Measurements from ENCODE around the gene B9D1.

Gene B9D1

GRCh38 chr17:19335951-19336631, 26.4 kb downstream of the B9D1 start:
- no peaks in the 10 kb centered on the region for H3F3A ChIP-seq (ENCODE audit: insufficient read depth)
- H3K36me3 ChIP-seq (ENCODE audit: low read length) = no peaks in the 10 kb centered on the region
- no peaks in the 10 kb centered on the region for H3K9me3 ChIP-seq (ENCODE audit: insufficient read depth, low read length)
- TF ChIP-seq CTCF (IDR thresholded peaks at IDR 0.05; ENCODE audit: insufficient read depth, low read length, poor library complexity, severe bottlenecking) (no peak), EZH2phosphoT487 (conservative IDR thresholded peaks at IDR 0.05; ENCODE audit: low read length) (no peak)
- H3K79me2 ChIP-seq (ENCODE audit: insufficient read depth, low read length) = no peaks in the 10 kb centered on the region
- no peak overlapping the region for H3K27ac ChIP-seq (ENCODE audit: low read depth, low read length)
- no peak overlapping the region for H3K4me3 ChIP-seq (ENCODE audit: insufficient read depth, low read length, poor library complexity, severe bottlenecking)
- no peak overlapping the region for H2AFZ ChIP-seq (ENCODE audit: low read depth, low read length, severe bottlenecking)
- H3K27me3 ChIP-seq (ENCODE audit: low read length) = no peaks in the 10 kb centered on the region
- H4K20me1 ChIP-seq (ENCODE audit: low read depth, low read length) = no peaks in the 10 kb centered on the region
- no peak overlapping the region for H3K9ac ChIP-seq (ENCODE audit: low read length)
- H3K4me2 ChIP-seq (ENCODE audit: low read depth, low read length, poor library complexity, severe bottlenecking) = no peak overlapping the region
- no peaks in the 10 kb centered on the region for H3K9me2 ChIP-seq (replicated peaks; ENCODE audit: insufficient read depth, low read length)

- Histone ChIP-seq H3K79me2 (ENCODE audit: insufficient read depth, low read length) (no peaks in the 10 kb centered on the region), H3K9ac (ENCODE audit: low read length) (no peak overlapping the region), H3K4me2 (ENCODE audit: low read depth, low read length, poor library complexity, severe bottlenecking) (no peak overlapping the region), H3K36me3 (ENCODE audit: low read length) (no peaks in the 10 kb centered on the region), H2AFZ (ENCODE audit: low read depth, low read length, severe bottlenecking) (no peak overlapping the region), H4K20me1 (ENCODE audit: low read depth, low read length) (no peaks in the 10 kb centered on the region), H3K4me3 (ENCODE audit: insufficient read depth, low read length, poor library complexity, severe bottlenecking) (no peak overlapping the region), H3K9me2 (replicated peaks; ENCODE audit: insufficient read depth, low read length) (no peaks in the 10 kb centered on the region), H3K27ac (ENCODE audit: low read depth, low read length) (no peak overlapping the region), H3K27me3 (ENCODE audit: low read length) (no peaks in the 10 kb centered on the region), H3F3A (ENCODE audit: insufficient read depth) (no peaks in the 10 kb centered on the region), H3K9me3 (ENCODE audit: insufficient read depth, low read length) (no peaks in the 10 kb centered on the region)
- TF ChIP-seq CTCF (IDR thresholded peaks at IDR 0.05; ENCODE audit: insufficient read depth, low read length, poor library complexity, severe bottlenecking) = no peak
- TF ChIP-seq EZH2phosphoT487 (conservative IDR thresholded peaks at IDR 0.05; ENCODE audit: low read length) = no peak
Measured at GRCh38 chr17:19334331-19334730, 28.2 kb downstream of the B9D1 start.

- no peak overlapping the region for H3K9ac ChIP-seq (ENCODE audit: low read length)
- H2AFZ ChIP-seq (ENCODE audit: low read depth, low read length, severe bottlenecking) = no peak overlapping the region
- no peak overlapping the region for H3K27ac ChIP-seq (ENCODE audit: low read depth, low read length)
- H3K4me3 ChIP-seq (ENCODE audit: insufficient read depth, low read length, poor library complexity, severe bottlenecking) = no peak overlapping the region
- H4K20me1 ChIP-seq (ENCODE audit: low read depth, low read length) = no peaks in the 10 kb centered on the region
- H3K9me2 ChIP-seq (replicated peaks; ENCODE audit: insufficient read depth, low read length) = no peaks in the 10 kb centered on the region
- H3F3A ChIP-seq (ENCODE audit: insufficient read depth) = no peaks in the 10 kb centered on the region
- TF ChIP-seq CTCF (IDR thresholded peaks at IDR 0.05; ENCODE audit: insufficient read depth, low read length, poor library complexity, severe bottlenecking) (no peak), EZH2phosphoT487 (conservative IDR thresholded peaks at IDR 0.05; ENCODE audit: low read length) (no peak)
- H3K27me3 ChIP-seq (ENCODE audit: low read length) = no peaks in the 10 kb centered on the region
- no peaks in the 10 kb centered on the region for H3K9me3 ChIP-seq (ENCODE audit: insufficient read depth, low read length)
- no peaks in the 10 kb centered on the region for H3K79me2 ChIP-seq (ENCODE audit: insufficient read depth, low read length)
- no peaks in the 10 kb centered on the region for H3K36me3 ChIP-seq (ENCODE audit: low read length)
- no peak overlapping the region for H3K4me2 ChIP-seq (ENCODE audit: low read depth, low read length, poor library complexity, severe bottlenecking)
Measured at GRCh38 chr17:19333736-19334290, 28.7 kb downstream of the B9D1 start.

Data from SU-DHL-6 (cell line).